HepG2 (cell line): ENCODE results near the gene PLCG2. TPM values are rescaled to one million over a fixed set of nuclear protein-coding genes. Genes with fewer than 3 reads are reported as not detected.

Experiments used
- CREBL2 ChIP-seq: sonication (generic); formaldehyde crosslinking; IDR thresholded peaks from 2 replicates; pipeline ENCODE4 v1.8.1; 2023; ENCODE audit warnings: missing genetic modification reagents, mild to moderate bottlenecking, borderline replicate concordance
- HIC2 ChIP-seq: sonication (generic); formaldehyde crosslinking; IDR thresholded peaks from 2 replicates; pipeline ENCODE4 v1.9.0; 2022; ENCODE audit warnings: low read depth, missing genetic modification reagents
- HNRNPLL ChIP-seq: fragments of 200-400 bp; formaldehyde crosslinking; IDR thresholded peaks from 2 replicates; pipeline ENCODE4 v1.6.1; 2017; ENCODE audit warnings: mild to moderate bottlenecking, low read depth, low read length; ENCODE audit not compliant: poor library complexity, severe bottlenecking
- HOXA5 ChIP-seq: sonication (generic); formaldehyde crosslinking; IDR thresholded peaks from 2 replicates; pipeline ENCODE4 v1.4.0; 2020; ENCODE audit warnings: missing genetic modification reagents
- MBD4 ChIP-seq: IDR thresholded peaks from 2 replicates; pipeline ENCODE4 v1.6.1; 2012; ENCODE audit warnings: low read length, inconsistent platforms, borderline replicate concordance
- MZF1 ChIP-seq: sonication (generic); formaldehyde crosslinking; IDR thresholded peaks from 2 replicates; pipeline ENCODE4 v1.8.1; 2023; ENCODE audit warnings: mild to moderate bottlenecking, missing genetic modification reagents, borderline replicate concordance
- NONO ChIP-seq, 2 experiments: fragments of 450-650 bp in 1 of 2; sonication (generic) in 1 of 2; formaldehyde crosslinking in 1 of 2; IDR thresholded peaks in 1 of 2; conservative IDR thresholded peaks in 1 of 2; 2 replicates each; pipeline versions ENCODE4 v1.6.1 to v1.8.0; 2017 to 2022; ENCODE audit warnings: mild to moderate bottlenecking in 1 of 2, missing genetic modification reagents in 1 of 2, moderate library complexity in 1 of 2
- NR2C2 ChIP-seq: sonication (generic); formaldehyde crosslinking; IDR thresholded peaks from 2 replicates; pipeline ENCODE4 v1.4.0; 2020; ENCODE audit warnings: missing genetic modification reagents, mild to moderate bottlenecking, moderate library complexity, borderline replicate concordance
- PCBP1 ChIP-seq: fragments of 200-400 bp; formaldehyde crosslinking; IDR thresholded peaks from 2 replicates; pipeline ENCODE4 v1.6.1; 2017; ENCODE audit warnings: mild to moderate bottlenecking, low read depth, low read length, borderline replicate concordance
- SOX5 ChIP-seq: IDR thresholded peaks from 2 replicates; pipeline ENCODE4 v1.6.1; 2016; ENCODE audit warnings: borderline replicate concordance
- ZNF12 ChIP-seq: sonication (generic); formaldehyde crosslinking; IDR thresholded peaks from 2 replicates; pipeline ENCODE4 v1.5.0; 2020; ENCODE audit warnings: missing genetic modification reagents
- ZNF549 ChIP-seq: sonication (generic); formaldehyde crosslinking; IDR thresholded peaks from 2 replicates; pipeline ENCODE4 v1.5.0; 2020; ENCODE audit warnings: missing genetic modification reagents
- ZNF703 ChIP-seq: sonication (generic); formaldehyde crosslinking; IDR thresholded peaks from 2 replicates; pipeline ENCODE4 v1.5.1; 2020; ENCODE audit warnings: missing genetic modification reagents, mild to moderate bottlenecking, moderate library complexity, borderline replicate concordance
- ZNF746 ChIP-seq: sonication (generic); formaldehyde crosslinking; IDR thresholded peaks from 2 replicates; pipeline ENCODE4 v1.8.0; 2022; ENCODE audit warnings: mild to moderate bottlenecking, missing genetic modification reagents
- ZNF788 ChIP-seq: sonication (generic); formaldehyde crosslinking; IDR thresholded peaks from 2 replicates; pipeline ENCODE4 v1.5.0; 2020; ENCODE audit warnings: mild to moderate bottlenecking, missing genetic modification reagents, borderline replicate concordance
- polyA plus RNA-seq, 8 experiments: library from polyadenylated mRNA; depleted of rRNA in 3 of 8; stranded (reverse) in 7 of 8; unstranded in 1 of 8; fragments of >200 nt; fragmentation: Illumina TruSeq in 4 of 8; extraction: Trizol in 4 of 8; gene quantifications; 2 replicates each; pipeline versions ENCODE4 v1.2.1 to v1.2.3, GENCODE V29; 2011 to 2016; ENCODE audit warnings: low read depth in 4 of 8, missing spikeins in 1 of 8, mixed read lengths in 1 of 8; ENCODE audit not compliant: insufficient read depth in 1 of 8
- total RNA-seq, 5 experiments: library from RNA; depleted of rRNA; stranded (reverse); fragments of >200 nt; fragmentation: Illumina TruSeq; extraction: Trizol; gene quantifications; 2 replicates each; pipeline ENCODE4 v1.2.3, GENCODE V29; 2016; ENCODE audit warnings: low read depth in 1 of 5

Gene PLCG2
- total and polyA plus RNA-seq, 2 of the 13 experiments (the other 11 are each of a cell fraction or from before 2014, with no cell fraction given), result 0.13 to 0.18 TPM

- TF ChIP-seq ZNF703 (no peak), ZNF12 (CRISPR knock-in tag) (no peak), NONO (IDR thresholded peaks at IDR 0.05) (no peak), NONO (CRISPR knock-in tag; conservative IDR thresholded peaks at IDR 0.05) (0 out of 2 replicates have a peak, but pooled peaks have one; percentile 25), SOX5 (CRISPR knock-in tag) (no peak), ZNF549 (CRISPR knock-in tag) (no peak), CREBL2 (CRISPR knock-in tag) (no peak), ZNF788 (CRISPR knock-in tag) (no peak), NR2C2 (no peak), MZF1 (0 out of 2 replicates have a peak, but pooled peaks have one; percentile 49), PCBP1 (0 out of 2 replicates have a peak, but pooled peaks have one; percentile 52), HNRNPLL (peak; percentile 15), HOXA5 (CRISPR knock-in tag) (no peak), MBD4 (no peak), HIC2 (CRISPR knock-in tag) (0 out of 2 replicates have a peak, but pooled peaks have one; percentile 9), ZNF746 (CRISPR knock-in tag) (no peak)
- TF ChIP-seq, all 625 proteins: peak for 14
Measured at GRCh38 chr16:81729451-81729850, 49.6 kb upstream of the PLCG2 start (continued).
